Measurements from ENCODE around the gene CNTNAP5.

CNTNAP5 gene

GRCh38 chr2:124066776-124067175, 41.7 kb downstream of the CNTNAP5 start:
- H3K9me3 ChIP-seq (ENCODE audit: insufficient read depth, low read depth, low read length) = no peaks in the 10 kb centered on the region
- no peak overlapping the region for H2AK5ac ChIP-seq (ENCODE audit: low read length)
- H3K9ac ChIP-seq (ENCODE audit: low read length) = no peak overlapping the region
- H3K27ac ChIP-seq (ENCODE audit: low read depth, low read length) = no peak overlapping the region
- no peak overlapping the region for H3K14ac ChIP-seq (ENCODE audit: low read length)
- no peak overlapping the region for H2BK120ac ChIP-seq (ENCODE audit: insufficient read depth, low read length, poor library complexity)
- H3K36me3 ChIP-seq (ENCODE audit: control insufficient read depth in 1 of 2, insufficient read depth in 2 of 2, low read length in 2 of 2) = no peaks in the 10 kb centered on the region
- H4K91ac ChIP-seq (ENCODE audit: low read depth, low read length) = no peak overlapping the region
- H2BK5ac ChIP-seq (ENCODE audit: low read depth, low read length, poor library complexity) = no peak overlapping the region
- H4K8ac ChIP-seq (ENCODE audit: low read depth, low read length) = no peak overlapping the region
- DNase-seq = peak in 1 of 2 donors; percentile 1
- no peaks in the 10 kb centered on the region for H3K79me2 ChIP-seq (ENCODE audit: control insufficient read depth, insufficient read depth, low read length, poor library complexity)
- H2BK12ac ChIP-seq (ENCODE audit: low read length) = no peak overlapping the region
- H3K4me1 ChIP-seq (ENCODE audit: control insufficient read depth in 1 of 2, insufficient read depth in 2 of 2, low read length in 2 of 2) = no peaks in the 10 kb centered on the region
- no peak overlapping the region for H3K4me3 ChIP-seq (ENCODE audit: low read depth, low read length)
- H3K18ac ChIP-seq (ENCODE audit: low read length) = no peak overlapping the region
- H3K27me3 ChIP-seq (ENCODE audit: insufficient read depth, low read length) = no peaks in the 10 kb centered on the region
- H3K23ac ChIP-seq (ENCODE audit: low read length) = no peak overlapping the region
- H3K79me1 ChIP-seq (ENCODE audit: low read length) = no peaks in the 10 kb centered on the region
- no peak overlapping the region for H2AFZ ChIP-seq (ENCODE audit: insufficient read depth, low read length, poor library complexity)
- no peak overlapping the region for H3K4me2 ChIP-seq (ENCODE audit: low read length)
- H3K4ac ChIP-seq (ENCODE audit: low read depth, low read length) = no peak overlapping the region
- no peak overlapping the region for H4K12ac ChIP-seq (ENCODE audit: low read depth, low read length)

- H3K23ac ChIP-seq (ENCODE audit: low read length) = no peak overlapping the region
- H2BK12ac ChIP-seq (ENCODE audit: low read length) = no peak overlapping the region
- no peak overlapping the region for H3K4ac ChIP-seq (ENCODE audit: low read depth, low read length)
- no peak overlapping the region for H3K9ac ChIP-seq (ENCODE audit: low read length)
- no peak for DNase-seq
- H4K12ac ChIP-seq (ENCODE audit: low read depth, low read length) = no peak overlapping the region
- no peak overlapping the region for H3K14ac ChIP-seq (ENCODE audit: low read length)
- no peak overlapping the region for H2AK5ac ChIP-seq (ENCODE audit: low read length)
- H3K36me3 ChIP-seq (ENCODE audit: control insufficient read depth in 1 of 2, insufficient read depth in 2 of 2, low read length in 2 of 2) = no peaks in the 10 kb centered on the region
- H3K18ac ChIP-seq (ENCODE audit: low read length) = no peak overlapping the region
- no peaks in the 10 kb centered on the region for H3K79me2 ChIP-seq (ENCODE audit: control insufficient read depth, insufficient read depth, low read length, poor library complexity)
- no peaks in the 10 kb centered on the region for H3K27me3 ChIP-seq (ENCODE audit: insufficient read depth, low read length)
- no peak overlapping the region for H2AFZ ChIP-seq (ENCODE audit: insufficient read depth, low read length, poor library complexity)
- H3K27ac ChIP-seq (ENCODE audit: low read depth, low read length) = no peak overlapping the region
- WGBS (ENCODE audit: extremely low coverage, insufficient coverage, insufficient read length) = no CpG with 5 or more reads among the region's 2 CpGs
- no peaks in the 10 kb centered on the region for H3K4me1 ChIP-seq (ENCODE audit: control insufficient read depth in 1 of 2, insufficient read depth in 2 of 2, low read length in 2 of 2)
- no peak overlapping the region for H2BK5ac ChIP-seq (ENCODE audit: low read depth, low read length, poor library complexity)
- no peak overlapping the region for H3K4me3 ChIP-seq (ENCODE audit: low read depth, low read length)
- no peaks in the 10 kb centered on the region for H3K79me1 ChIP-seq (ENCODE audit: low read length)
- H4K91ac ChIP-seq (ENCODE audit: low read depth, low read length) = no peak overlapping the region
- no peak overlapping the region for H3K4me2 ChIP-seq (ENCODE audit: low read length)
- H3K9me3 ChIP-seq (ENCODE audit: insufficient read depth, low read depth, low read length) = no peaks in the 10 kb centered on the region
- no peak overlapping the region for H2BK120ac ChIP-seq (ENCODE audit: insufficient read depth, low read length, poor library complexity)
- H4K8ac ChIP-seq (ENCODE audit: low read depth, low read length) = no peak overlapping the region
Measured at GRCh38 chr2:124079045-124079444, 54.0 kb downstream of the CNTNAP5 start.

GRCh38 chr2:124080281-124081153, 55.4 kb downstream of the CNTNAP5 start:
- no CpG with 5 or more reads among the region's 6 CpGs for WGBS (ENCODE audit: extremely low coverage, insufficient coverage, insufficient read length)

GRCh38 chr2:124081154-124081716, 56.1 kb downstream of the CNTNAP5 start:
- no CpG with 5 or more reads among the region's 1 CpG for WGBS (ENCODE audit: extremely low coverage, insufficient coverage, insufficient read length)
- Histone ChIP-seq H3K4me2 (ENCODE audit: low read length) (no peak overlapping the region), H3K23ac (ENCODE audit: low read length) (no peak overlapping the region), H3K9ac (ENCODE audit: low read length) (no peak overlapping the region), H3K14ac (ENCODE audit: low read length) (no peak overlapping the region), H3K79me1 (ENCODE audit: low read length) (no peaks in the 10 kb centered on the region), H3K79me2 (ENCODE audit: control insufficient read depth, insufficient read depth, low read length, poor library complexity) (no peaks in the 10 kb centered on the region), H4K91ac (ENCODE audit: low read depth, low read length) (no peak overlapping the region), H3K4me1 (ENCODE audit: control insufficient read depth in 1 of 2, insufficient read depth in 2 of 2, low read length in 2 of 2) (no peaks in the 10 kb centered on the region), H3K27me3 (ENCODE audit: insufficient read depth, low read length) (no peaks in the 10 kb centered on the region), H4K8ac (ENCODE audit: low read depth, low read length) (no peak overlapping the region), H2AK5ac (ENCODE audit: low read length) (no peak overlapping the region), H3K9me3 (ENCODE audit: insufficient read depth, low read depth, low read length) (no peaks in the 10 kb centered on the region), H2BK12ac (ENCODE audit: low read length) (no peak overlapping the region), H3K18ac (ENCODE audit: low read length) (no peak overlapping the region), H3K27ac (ENCODE audit: low read depth, low read length) (no peak overlapping the region), H2BK120ac (ENCODE audit: insufficient read depth, low read length, poor library complexity) (no peak overlapping the region), H3K4me3 (ENCODE audit: low read depth, low read length) (no peak overlapping the region), H2AFZ (ENCODE audit: insufficient read depth, low read length, poor library complexity) (no peak overlapping the region), H2BK5ac (ENCODE audit: low read depth, low read length, poor library complexity) (no peak overlapping the region), H3K4ac (ENCODE audit: low read depth, low read length) (no peak overlapping the region), H4K12ac (ENCODE audit: low read depth, low read length) (no peak overlapping the region), H3K36me3 (ENCODE audit: control insufficient read depth in 1 of 2, insufficient read depth in 2 of 2, low read length in 2 of 2) (no peaks in the 10 kb centered on the region)
- peak in 1 of 2 donors; percentile 27 for DNase-seq

More at GRCh38 chr2:124080281-124081153, 55.4 kb downstream of the CNTNAP5 start:
- Histone ChIP-seq H3K9me3 (ENCODE audit: insufficient read depth, low read depth, low read length) (no peaks in the 10 kb centered on the region), H3K9ac (ENCODE audit: low read length) (no peak overlapping the region), H3K79me1 (ENCODE audit: low read length) (no peaks in the 10 kb centered on the region), H3K4me2 (ENCODE audit: low read length) (no peak overlapping the region), H3K4ac (ENCODE audit: low read depth, low read length) (no peak overlapping the region), H3K79me2 (ENCODE audit: control insufficient read depth, insufficient read depth, low read length, poor library complexity) (no peaks in the 10 kb centered on the region), H3K23ac (ENCODE audit: low read length) (no peak overlapping the region), H4K12ac (ENCODE audit: low read depth, low read length) (no peak overlapping the region), H3K36me3 (ENCODE audit: control insufficient read depth in 1 of 2, insufficient read depth in 2 of 2, low read length in 2 of 2) (no peaks in the 10 kb centered on the region), H4K8ac (ENCODE audit: low read depth, low read length) (no peak overlapping the region), H2BK120ac (ENCODE audit: insufficient read depth, low read length, poor library complexity) (no peak overlapping the region), H3K18ac (ENCODE audit: low read length) (no peak overlapping the region), H2AFZ (ENCODE audit: insufficient read depth, low read length, poor library complexity) (no peak overlapping the region), H3K4me3 (ENCODE audit: low read depth, low read length) (no peak overlapping the region), H3K4me1 (ENCODE audit: control insufficient read depth in 1 of 2, insufficient read depth in 2 of 2, low read length in 2 of 2) (no peaks in the 10 kb centered on the region), H3K27me3 (ENCODE audit: insufficient read depth, low read length) (no peaks in the 10 kb centered on the region), H3K14ac (ENCODE audit: low read length) (no peak overlapping the region), H2AK5ac (ENCODE audit: low read length) (no peak overlapping the region), H2BK5ac (ENCODE audit: low read depth, low read length, poor library complexity) (no peak overlapping the region), H3K27ac (ENCODE audit: low read depth, low read length) (no peak overlapping the region), H4K91ac (ENCODE audit: low read depth, low read length) (no peak overlapping the region), H2BK12ac (ENCODE audit: low read length) (no peak overlapping the region)
- no peak for DNase-seq
